Suprapubic skin (tissue), 3 donors: Measurements from ENCODE around the gene DDIT3.

Source experiments
- POLR2A ChIP-seq, 2 donors: fragments of 450-650 bp; IDR thresholded peaks; one replicate each; pipeline ENCODE4 v1.6.1; 2017; ENCODE audit warnings: antibody characterized with exemption in 2 of 2, mild to moderate bottlenecking in 2 of 2, moderate library complexity in 2 of 2
- TF ChIP-seq, protein P1 (sequence below), 2 donors: fragments of 200-600 bp in 1 of 2; fragments of 450-650 bp in 1 of 2; sonication (generic) in 1 of 2; IDR thresholded peaks; one replicate each; pipeline ENCODE4 v1.5.1; 2016 to 2019; ENCODE audit warnings: antibody characterized with exemption in 2 of 2, mild to moderate bottlenecking in 1 of 2, moderate library complexity in 1 of 2

DNA sequence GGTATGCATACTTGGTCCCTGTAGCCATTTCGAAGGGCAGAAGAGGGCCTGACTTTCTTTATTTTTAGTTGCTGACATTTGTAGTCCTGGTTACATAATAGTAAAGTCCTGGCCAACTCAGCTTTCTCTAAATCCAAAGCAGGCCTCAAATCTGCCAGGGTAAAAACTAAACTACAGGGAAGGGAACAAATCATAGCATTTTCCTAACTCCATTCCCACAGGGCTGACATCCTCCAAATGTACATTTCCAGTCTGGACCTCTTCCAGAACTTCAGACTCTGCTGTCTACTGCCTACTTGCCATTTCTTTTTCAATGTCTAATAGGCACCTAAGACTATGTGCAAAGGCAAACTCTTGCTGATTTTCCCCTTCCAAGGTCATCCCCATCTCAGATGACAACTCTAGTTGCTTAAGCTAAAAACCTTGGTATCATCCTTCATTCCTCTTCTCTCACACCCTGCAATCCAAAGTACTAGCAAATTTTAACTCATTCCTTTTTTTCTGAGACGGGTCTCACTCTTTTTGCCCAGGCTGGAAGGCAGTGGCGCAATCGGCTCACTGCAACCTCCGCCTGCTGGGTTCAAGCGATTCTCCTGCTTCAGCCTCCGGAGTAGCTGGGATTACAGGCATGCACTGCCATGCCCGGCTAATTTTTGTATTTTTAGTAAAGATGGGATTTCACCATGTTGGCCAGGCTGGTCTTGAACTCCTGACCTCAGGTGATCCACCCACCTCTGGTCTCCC, 2.0 kb downstream of the DDIT3 start:
- no peak for TF ChIP-seq POLR2A (IDR thresholded peaks at IDR 0.05)
- TF ChIP-seq, protein P1, sequence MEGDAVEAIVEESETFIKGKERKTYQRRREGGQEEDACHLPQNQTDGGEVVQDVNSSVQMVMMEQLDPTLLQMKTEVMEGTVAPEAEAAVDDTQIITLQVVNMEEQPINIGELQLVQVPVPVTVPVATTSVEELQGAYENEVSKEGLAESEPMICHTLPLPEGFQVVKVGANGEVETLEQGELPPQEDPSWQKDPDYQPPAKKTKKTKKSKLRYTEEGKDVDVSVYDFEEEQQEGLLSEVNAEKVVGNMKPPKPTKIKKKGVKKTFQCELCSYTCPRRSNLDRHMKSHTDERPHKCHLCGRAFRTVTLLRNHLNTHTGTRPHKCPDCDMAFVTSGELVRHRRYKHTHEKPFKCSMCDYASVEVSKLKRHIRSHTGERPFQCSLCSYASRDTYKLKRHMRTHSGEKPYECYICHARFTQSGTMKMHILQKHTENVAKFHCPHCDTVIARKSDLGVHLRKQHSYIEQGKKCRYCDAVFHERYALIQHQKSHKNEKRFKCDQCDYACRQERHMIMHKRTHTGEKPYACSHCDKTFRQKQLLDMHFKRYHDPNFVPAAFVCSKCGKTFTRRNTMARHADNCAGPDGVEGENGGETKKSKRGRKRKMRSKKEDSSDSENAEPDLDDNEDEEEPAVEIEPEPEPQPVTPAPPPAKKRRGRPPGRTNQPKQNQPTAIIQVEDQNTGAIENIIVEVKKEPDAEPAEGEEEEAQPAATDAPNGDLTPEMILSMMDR (IDR thresholded peaks at IDR 0.05) = no peak
